HG02588 (cell line): ENCODE results near the gene RPL13A.

ENCODE experiments used
- ATAC-seq: cut with Tn5 transposase; IDR thresholded peaks from one replicate; pipeline ENCODE4 v1.9.1; 2021; ENCODE audit warnings: mild to moderate bottlenecking, moderate library complexity; ENCODE audit not compliant: unreplicated experiment

The RPL13A gene

GRCh38 chr19:49502866-49503581 is 15.6 kb downstream of the RPL13A start:
- ATAC-seq, result no peak

DNA sequence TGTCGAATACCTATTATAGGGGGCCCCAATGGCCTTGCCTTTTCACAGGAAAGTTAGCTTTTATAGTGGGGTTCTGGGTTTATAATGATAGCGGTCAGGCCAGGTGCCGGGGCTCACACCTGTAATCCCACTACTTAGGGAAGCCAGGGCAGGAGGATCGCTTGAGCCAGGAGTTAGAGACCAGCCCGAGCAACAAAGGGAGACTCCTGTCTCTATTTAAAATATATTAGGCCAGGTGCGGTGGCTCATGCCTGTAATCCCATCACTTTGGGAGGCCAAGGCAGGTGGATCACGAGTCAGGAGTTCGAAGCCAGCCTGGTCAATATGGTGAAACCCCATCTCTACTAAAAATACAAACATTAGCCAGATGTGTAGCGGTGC is 16.2 kb downstream of the RPL13A start:
- ATAC-seq, result no peak

DNA sequence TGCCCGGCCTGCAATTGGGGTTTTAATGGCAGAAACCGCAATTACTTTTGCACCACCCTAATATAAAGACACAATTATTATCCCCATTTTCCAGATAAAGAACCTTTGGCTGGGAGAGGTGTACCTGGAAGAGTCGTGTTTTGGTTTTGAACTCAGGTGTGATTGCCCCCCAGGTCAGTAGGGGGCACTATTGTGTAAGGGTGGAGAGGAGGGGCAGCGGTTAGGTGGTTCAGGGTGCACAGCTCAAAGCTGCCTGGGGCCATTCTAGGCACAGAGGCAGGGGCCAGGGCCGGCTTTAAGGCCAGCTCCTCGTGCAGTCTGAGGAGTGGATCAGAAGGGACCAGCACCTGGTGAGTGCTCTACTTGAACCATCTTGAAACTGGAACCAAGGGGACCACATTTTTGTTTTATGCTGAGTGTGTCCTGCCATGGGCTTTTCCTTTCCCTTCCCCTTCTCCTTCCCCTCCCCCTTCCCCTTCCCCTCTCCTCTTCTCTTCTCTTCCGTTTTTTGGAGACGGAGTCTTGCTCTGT is 19.2 kb downstream of the RPL13A start:
- ATAC-seq, result no peak

DNA sequence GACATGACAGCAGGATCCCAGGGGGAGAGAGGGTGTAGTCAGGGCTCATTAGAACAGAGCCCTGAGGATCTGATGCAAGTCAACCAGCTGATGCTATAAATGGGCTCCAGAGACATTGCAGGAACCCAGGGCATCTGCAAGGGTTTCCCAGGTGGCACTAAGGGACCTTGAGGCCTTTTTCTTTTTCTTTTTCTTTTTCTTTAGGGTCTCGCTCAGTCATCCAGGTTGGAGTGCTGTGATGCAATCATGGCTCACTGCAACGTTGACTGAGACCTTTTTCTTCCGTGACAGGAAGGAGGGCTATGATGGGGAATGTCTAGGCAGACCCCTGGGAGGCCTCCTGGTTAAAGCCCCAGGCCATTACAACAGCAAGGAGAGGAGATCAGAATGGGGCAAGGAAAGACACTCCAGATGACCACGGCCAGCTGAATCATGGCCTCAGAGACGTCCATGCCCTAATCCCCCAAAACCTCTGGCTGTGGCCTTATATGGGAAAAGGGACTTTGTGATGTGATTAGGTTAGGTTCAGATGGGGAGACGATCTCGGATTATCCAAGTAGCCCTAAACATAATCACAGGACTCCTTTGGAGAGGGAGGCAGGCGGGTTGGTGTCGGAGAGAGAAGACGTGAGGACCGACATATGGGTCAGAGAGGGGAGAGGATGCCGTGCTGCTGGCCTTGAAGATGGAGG is 20.5 kb downstream of the RPL13A start:
- ATAC-seq, result no peak

- no peak for ATAC-seq
Observed at GRCh38 chr19:49512970-49513745, 25.8 kb downstream of the RPL13A start.

DNA sequence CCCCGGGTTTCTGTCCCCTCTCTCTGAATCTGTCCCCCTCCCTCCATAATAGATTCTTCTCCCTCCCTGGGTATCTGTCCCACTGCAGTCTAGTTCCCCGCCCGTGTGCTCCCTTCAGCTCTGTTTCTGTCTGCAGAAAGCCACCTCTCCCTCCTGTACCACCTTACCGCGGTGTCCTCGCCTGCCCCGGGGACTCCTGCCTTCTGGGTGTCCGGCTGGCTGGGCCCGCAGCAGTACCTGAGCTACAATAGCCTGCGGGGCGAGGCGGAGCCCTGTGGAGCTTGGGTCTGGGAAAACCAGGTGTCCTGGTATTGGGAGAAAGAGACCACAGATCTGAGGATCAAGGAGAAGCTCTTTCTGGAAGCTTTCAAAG is 26.3 kb downstream of the RPL13A start:
- ATAC-seq, result no peak

DNA sequence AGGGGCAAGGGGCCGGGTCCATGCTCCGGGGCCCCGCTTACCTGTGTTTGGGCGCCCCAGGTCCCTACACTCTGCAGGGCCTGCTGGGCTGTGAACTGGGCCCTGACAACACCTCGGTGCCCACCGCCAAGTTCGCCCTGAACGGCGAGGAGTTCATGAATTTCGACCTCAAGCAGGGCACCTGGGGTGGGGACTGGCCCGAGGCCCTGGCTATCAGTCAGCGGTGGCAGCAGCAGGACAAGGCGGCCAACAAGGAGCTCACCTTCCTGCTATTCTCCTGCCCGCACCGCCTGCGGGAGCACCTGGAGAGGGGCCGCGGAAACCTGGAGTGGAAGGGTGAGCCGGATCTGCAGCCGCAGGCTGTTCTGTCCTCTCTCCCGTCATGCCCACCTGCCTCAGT is 26.7 kb downstream of the RPL13A start:
- no peak for ATAC-seq

GRCh38 chr19:49515767-49516166 is 28.4 kb downstream of the RPL13A start:
- ATAC-seq, result no peak

DNA sequence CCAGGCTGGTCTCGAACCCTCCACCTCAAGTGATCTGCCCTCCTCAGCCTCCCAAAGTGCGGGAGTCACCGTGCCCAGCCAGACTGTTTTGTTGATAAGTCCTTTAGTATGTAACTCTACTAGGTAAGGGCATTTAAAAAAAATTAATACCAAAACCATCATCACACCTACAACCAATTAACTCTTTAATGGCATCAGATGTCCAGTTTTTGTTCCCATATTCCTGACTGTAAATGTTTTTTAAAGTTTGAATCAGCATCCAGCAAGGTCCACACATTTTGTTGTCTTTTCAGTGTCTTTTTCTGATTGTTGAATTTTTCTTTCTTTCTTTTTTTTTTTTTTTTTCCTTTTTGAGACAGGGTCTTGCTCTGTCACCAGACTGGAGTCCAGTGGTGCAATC is 30.6 kb downstream of the RPL13A start:
- ATAC-seq, result no peak

- ATAC-seq, result no peak
Observed at GRCh38 chr19:49520705-49521319, 33.4 kb downstream of the RPL13A start.

DNA sequence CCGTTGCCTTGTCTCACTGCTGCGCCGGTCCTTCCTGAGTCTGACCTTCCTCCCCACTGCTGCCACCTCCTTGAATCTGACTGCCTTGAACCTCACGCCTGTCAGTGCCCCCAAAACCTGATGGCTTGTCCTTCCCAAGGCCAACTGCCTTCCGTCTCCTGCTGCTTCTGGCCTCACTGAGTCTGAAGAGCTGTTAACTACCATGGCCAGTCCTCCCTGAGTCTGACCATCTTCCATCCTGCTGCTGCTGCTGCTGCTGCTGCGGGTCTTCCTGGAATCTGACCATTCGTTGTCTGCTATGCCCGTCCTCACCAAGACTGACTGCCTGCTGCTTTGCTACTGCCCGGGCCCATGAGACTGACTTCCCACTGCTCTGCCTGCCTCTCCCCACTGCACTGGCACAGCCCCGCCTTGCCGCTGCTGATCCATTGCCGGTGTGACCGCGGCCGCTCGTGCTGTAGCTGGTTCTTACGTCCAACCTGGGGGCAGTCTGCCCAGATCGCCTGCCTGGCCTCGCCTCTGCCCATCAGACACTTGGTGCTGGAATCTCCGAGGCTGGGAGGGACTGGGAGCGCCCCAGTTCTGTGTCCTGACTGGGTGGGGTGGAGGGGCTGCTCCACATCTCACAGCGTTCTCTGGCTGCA is 37.5 kb downstream of the RPL13A start:
- no peak for ATAC-seq

DNA sequence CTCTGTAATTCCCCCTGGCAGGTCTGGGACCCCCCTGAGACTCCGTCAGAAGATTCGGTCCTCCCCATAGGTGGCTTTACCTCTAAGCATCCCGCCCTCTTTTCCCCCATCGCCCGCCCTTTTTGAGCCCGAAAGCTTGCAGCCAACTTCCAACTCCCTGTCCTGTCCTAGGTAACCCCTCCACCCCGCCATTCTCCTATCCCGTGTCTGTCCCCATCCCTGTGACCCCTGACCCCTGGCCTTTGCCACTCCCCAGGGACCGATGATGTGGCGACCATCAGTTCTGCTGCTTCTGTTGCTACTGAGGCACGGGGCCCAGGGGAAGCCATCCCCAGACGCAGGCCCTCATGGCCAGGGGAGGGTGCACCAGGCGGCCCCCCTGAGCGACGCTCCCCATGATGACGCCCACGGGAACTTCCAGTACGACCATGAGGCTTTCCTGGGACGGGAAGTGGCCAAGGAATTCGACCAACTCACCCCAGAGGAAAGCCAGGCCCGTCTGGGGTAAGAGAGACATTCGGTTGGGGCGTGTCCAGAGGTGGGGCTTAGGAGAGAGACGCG is 40.9 kb downstream of the RPL13A start:
- no peak for ATAC-seq

- no peak for ATAC-seq
Observed at GRCh38 chr19:49530708-49531107, 43.3 kb downstream of the RPL13A start.

DNA sequence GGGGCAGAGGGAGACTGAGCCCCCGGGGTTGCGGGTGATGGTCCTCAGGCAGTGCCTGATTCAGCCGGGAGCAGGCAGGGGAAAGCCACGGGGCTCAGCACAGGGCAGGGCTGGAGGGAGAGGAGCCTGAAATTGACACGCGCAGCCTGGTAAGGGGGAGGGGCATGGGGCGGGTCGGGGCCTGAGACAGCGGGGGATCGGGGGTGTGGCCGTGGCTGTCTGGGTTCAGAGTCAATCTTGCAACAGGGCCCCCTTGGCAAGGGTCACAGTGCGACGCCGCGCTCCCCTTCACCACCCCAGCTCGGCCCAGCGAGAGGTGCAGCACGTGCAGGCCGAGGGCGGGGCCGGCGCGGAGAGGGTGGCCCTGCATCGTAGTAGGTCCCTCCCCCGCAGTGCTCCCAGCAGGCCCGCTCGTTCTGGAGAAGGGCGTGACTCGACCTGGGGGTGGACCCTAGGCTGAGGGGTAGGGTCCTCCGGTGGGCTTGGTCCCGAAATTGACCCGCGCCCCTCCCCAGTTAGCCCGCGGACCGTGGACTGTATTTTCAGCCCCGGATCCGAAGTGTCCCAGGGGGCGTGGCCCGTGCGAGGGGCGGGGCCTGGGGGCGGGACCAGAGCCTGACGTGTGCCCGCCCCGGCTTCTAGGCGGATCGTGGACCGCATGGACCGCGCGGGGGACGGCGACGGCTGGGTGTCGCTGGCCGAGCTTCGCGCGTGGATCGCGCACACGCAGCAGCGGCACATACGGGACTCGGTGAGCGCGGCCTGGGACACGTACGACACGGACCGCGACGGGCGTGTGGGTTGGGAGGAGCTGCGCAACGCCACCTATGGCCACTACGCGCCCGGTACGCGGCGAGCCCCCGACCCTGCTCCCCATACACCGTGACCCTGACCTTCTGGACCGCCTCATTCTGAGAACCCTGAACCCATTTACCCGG is 46.4 kb downstream of the RPL13A start:
- peak; percentile 71 for ATAC-seq

DNA sequence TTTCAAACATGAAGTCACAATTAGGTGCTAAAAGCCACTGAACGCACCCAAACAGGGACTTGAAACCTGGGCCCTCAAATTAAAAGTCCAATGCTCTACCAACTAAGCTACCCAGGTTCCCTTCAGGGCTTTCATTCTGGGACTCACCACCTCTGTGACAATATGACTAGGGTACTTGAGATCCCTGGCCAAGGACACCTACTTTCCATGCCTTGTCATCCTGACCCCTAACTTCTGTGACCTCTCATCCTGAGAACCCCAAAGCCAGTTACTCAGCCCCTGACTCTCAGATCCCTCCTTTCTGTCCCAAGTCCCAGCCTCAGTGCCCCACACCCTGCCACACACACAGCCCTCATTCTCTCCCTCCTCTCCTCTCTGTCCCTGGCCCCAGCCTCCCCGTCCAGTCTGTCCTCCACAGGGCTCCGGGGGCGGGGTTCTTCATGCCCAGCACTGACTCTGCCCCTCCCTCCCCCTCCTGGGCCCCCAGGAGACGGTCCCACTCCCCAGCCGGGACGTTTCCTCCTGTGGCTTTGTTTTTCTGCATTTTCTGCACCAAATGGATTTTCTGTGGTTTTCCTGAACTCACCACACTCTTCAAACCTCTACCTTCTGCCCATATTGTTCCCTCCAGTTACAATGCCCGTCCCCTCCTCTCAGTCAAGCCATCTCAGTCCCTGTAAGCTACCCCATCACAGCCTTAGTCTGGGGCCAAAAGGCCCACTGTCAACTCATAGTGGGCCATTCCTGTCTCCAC is 47.4 kb downstream of the RPL13A start:
- ATAC-seq, result no peak

- ATAC-seq, result no peak
Observed at GRCh38 chr19:49536921-49537462, 49.6 kb downstream of the RPL13A start.

DNA sequence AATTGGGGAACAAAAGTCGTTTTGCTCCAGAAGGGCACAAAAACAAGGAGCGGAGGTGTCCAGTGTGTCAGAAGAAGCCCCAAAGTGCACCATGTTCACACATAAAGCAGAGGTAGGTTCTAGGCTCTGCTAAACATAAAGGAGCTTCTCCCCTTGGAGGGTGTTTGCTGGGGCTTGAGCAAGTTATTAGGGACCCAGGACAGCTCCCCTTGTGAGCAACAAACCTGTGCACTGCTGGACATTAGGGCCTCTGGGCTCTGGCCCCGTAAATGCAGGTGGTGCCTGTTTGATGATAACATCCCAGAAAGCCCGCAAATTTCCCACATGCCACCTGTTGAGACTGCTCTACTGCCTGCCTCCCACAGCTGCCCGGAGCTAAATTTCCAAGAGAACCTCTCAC is 51.2 kb downstream of the RPL13A start:
- ATAC-seq, result no peak

- no peak for ATAC-seq
Observed at GRCh38 chr19:49539192-49539952, 52.0 kb downstream of the RPL13A start.
